HepG2 (cell line): ENCODE results near the gene TRANK1. TPM values are rescaled to one million over a fixed set of nuclear protein-coding genes. Genes with fewer than 3 reads are reported as not detected.

Source experiments
- DRAP1 ChIP-seq: IDR thresholded peaks from 2 replicates; pipeline ENCODE4 v1.6.1; 2016; ENCODE audit warnings: missing genetic modification reagents, missing compliant biosample characterization
- FLYWCH1 ChIP-seq: sonication (generic); formaldehyde crosslinking; IDR thresholded peaks from 2 replicates; pipeline ENCODE4 v1.8.1; 2023; ENCODE audit warnings: mild to moderate bottlenecking, missing genetic modification reagents
- IRX3 ChIP-seq: sonication (generic); formaldehyde crosslinking; IDR thresholded peaks from 2 replicates; pipeline ENCODE4 v1.8.1; 2023; ENCODE audit warnings: mild to moderate bottlenecking, low read depth, missing genetic modification reagents, borderline replicate concordance
- MED13 ChIP-seq: sonication (generic); formaldehyde crosslinking; IDR thresholded peaks from 2 replicates; pipeline ENCODE4 v1.5.0; 2020; ENCODE audit warnings: missing genetic modification reagents
- MXD4 ChIP-seq: IDR thresholded peaks from 2 replicates; pipeline ENCODE4 v1.6.1; 2016; ENCODE audit warnings: mild to moderate bottlenecking, missing biosample characterization, missing genetic modification reagents
- RAD21 ChIP-seq: fragments of 450-650 bp; formaldehyde crosslinking; IDR thresholded peaks from 2 replicates; pipeline ENCODE4 v1.5.0; 2020; ENCODE audit warnings: mild to moderate bottlenecking
- RBAK ChIP-seq: sonication (generic); formaldehyde crosslinking; IDR thresholded peaks from 2 replicates; pipeline ENCODE4 v1.5.1; 2020; ENCODE audit warnings: mild to moderate bottlenecking, missing genetic modification reagents
- SAFB2 ChIP-seq: sonication (generic); formaldehyde crosslinking; IDR thresholded peaks from 2 replicates; pipeline ENCODE4 v1.5.1; 2020; ENCODE audit warnings: missing genetic modification reagents, low read depth, mild to moderate bottlenecking, borderline replicate concordance
- STAG1 ChIP-seq: sonication (generic); formaldehyde crosslinking; IDR thresholded peaks from 2 replicates; pipeline ENCODE4 v1.4.0; 2020; ENCODE audit warnings: missing genetic modification reagents
- TIGD3 ChIP-seq: sonication (generic); formaldehyde crosslinking; IDR thresholded peaks from 2 replicates; pipeline ENCODE4 v1.5.1; 2020; ENCODE audit warnings: mild to moderate bottlenecking, missing genetic modification reagents, borderline replicate concordance
- ZBTB10 ChIP-seq: sonication (generic); formaldehyde crosslinking; IDR thresholded peaks from 2 replicates; pipeline ENCODE4 v1.4.0; 2020; ENCODE audit warnings: missing genetic modification reagents, borderline replicate concordance
- ZMYM4 ChIP-seq: sonication (generic); formaldehyde crosslinking; IDR thresholded peaks from 2 replicates; pipeline ENCODE4 v1.8.1; 2023; ENCODE audit warnings: mild to moderate bottlenecking, missing genetic modification reagents
- ZNF530 ChIP-seq: sonication (generic); formaldehyde crosslinking; IDR thresholded peaks from 2 replicates; pipeline ENCODE4 v1.5.0; 2020; ENCODE audit warnings: low read depth, mild to moderate bottlenecking, missing genetic modification reagents
- ZNF543 ChIP-seq: sonication (generic); formaldehyde crosslinking; IDR thresholded peaks from 2 replicates; pipeline ENCODE4 v1.4.0; 2020; ENCODE audit warnings: mild to moderate bottlenecking, missing genetic modification reagents
- ZNF724P ChIP-seq: sonication (generic); formaldehyde crosslinking; IDR thresholded peaks from 2 replicates; pipeline ENCODE4 v1.8.0; 2022; ENCODE audit warnings: missing genetic modification reagents, borderline replicate concordance
- ZNF790 ChIP-seq: sonication (generic); formaldehyde crosslinking; IDR thresholded peaks from 2 replicates; pipeline ENCODE4 v1.8.0; 2022; ENCODE audit warnings: missing genetic modification reagents, mild to moderate bottlenecking, borderline replicate concordance
- polyA plus RNA-seq, 8 experiments: library from polyadenylated mRNA; depleted of rRNA in 3 of 8; stranded (reverse) in 7 of 8; unstranded in 1 of 8; fragments of >200 nt; fragmentation: Illumina TruSeq in 4 of 8; extraction: Trizol in 4 of 8; gene quantifications; 2 replicates each; pipeline versions ENCODE4 v1.2.1 to v1.2.3, GENCODE V29; 2011 to 2016; ENCODE audit warnings: low read depth in 4 of 8, missing spikeins in 1 of 8, mixed read lengths in 1 of 8; ENCODE audit not compliant: insufficient read depth in 1 of 8
- total RNA-seq, 5 experiments: library from RNA; depleted of rRNA; stranded (reverse); fragments of >200 nt; fragmentation: Illumina TruSeq; extraction: Trizol; gene quantifications; 2 replicates each; pipeline ENCODE4 v1.2.3, GENCODE V29; 2016; ENCODE audit warnings: low read depth in 1 of 5
- TF ChIP-seq, protein P1 (sequence below): sonication (generic); formaldehyde crosslinking; IDR thresholded peaks from one replicate; pipeline ENCODE4 v1.5.1; 2020; ENCODE audit warnings: mild to moderate bottlenecking, missing genetic modification reagents; ENCODE audit errors: not compliant biosample characterization

TRANK1 gene
- total and polyA plus RNA-seq, 2 of the 13 experiments (the other 11 are each of a cell fraction or from before 2014, with no cell fraction given): 0.13 to 0.32 TPM

- TF ChIP-seq ZBTB10 (CRISPR knock-in tag) (no peak), RBAK (CRISPR knock-in tag) (no peak), RAD21 (CRISPR knock-in tag) (no peak), DRAP1 (CRISPR knock-in tag) (no peak), ZMYM4 (CRISPR knock-in tag) (peak; percentile 70), ZNF790 (no peak), ZNF543 (CRISPR knock-in tag) (no peak), ZNF724P (CRISPR knock-in tag) (no peak), SAFB2 (CRISPR knock-in tag) (no peak), ZNF530 (CRISPR knock-in tag) (no peak), FLYWCH1 (no peak), STAG1 (CRISPR knock-in tag) (no peak), MED13 (CRISPR knock-in tag) (no peak), MXD4 (no peak), TIGD3 (CRISPR knock-in tag) (no peak), IRX3 (CRISPR knock-in tag) (no peak)
- TF ChIP-seq, protein P1, sequence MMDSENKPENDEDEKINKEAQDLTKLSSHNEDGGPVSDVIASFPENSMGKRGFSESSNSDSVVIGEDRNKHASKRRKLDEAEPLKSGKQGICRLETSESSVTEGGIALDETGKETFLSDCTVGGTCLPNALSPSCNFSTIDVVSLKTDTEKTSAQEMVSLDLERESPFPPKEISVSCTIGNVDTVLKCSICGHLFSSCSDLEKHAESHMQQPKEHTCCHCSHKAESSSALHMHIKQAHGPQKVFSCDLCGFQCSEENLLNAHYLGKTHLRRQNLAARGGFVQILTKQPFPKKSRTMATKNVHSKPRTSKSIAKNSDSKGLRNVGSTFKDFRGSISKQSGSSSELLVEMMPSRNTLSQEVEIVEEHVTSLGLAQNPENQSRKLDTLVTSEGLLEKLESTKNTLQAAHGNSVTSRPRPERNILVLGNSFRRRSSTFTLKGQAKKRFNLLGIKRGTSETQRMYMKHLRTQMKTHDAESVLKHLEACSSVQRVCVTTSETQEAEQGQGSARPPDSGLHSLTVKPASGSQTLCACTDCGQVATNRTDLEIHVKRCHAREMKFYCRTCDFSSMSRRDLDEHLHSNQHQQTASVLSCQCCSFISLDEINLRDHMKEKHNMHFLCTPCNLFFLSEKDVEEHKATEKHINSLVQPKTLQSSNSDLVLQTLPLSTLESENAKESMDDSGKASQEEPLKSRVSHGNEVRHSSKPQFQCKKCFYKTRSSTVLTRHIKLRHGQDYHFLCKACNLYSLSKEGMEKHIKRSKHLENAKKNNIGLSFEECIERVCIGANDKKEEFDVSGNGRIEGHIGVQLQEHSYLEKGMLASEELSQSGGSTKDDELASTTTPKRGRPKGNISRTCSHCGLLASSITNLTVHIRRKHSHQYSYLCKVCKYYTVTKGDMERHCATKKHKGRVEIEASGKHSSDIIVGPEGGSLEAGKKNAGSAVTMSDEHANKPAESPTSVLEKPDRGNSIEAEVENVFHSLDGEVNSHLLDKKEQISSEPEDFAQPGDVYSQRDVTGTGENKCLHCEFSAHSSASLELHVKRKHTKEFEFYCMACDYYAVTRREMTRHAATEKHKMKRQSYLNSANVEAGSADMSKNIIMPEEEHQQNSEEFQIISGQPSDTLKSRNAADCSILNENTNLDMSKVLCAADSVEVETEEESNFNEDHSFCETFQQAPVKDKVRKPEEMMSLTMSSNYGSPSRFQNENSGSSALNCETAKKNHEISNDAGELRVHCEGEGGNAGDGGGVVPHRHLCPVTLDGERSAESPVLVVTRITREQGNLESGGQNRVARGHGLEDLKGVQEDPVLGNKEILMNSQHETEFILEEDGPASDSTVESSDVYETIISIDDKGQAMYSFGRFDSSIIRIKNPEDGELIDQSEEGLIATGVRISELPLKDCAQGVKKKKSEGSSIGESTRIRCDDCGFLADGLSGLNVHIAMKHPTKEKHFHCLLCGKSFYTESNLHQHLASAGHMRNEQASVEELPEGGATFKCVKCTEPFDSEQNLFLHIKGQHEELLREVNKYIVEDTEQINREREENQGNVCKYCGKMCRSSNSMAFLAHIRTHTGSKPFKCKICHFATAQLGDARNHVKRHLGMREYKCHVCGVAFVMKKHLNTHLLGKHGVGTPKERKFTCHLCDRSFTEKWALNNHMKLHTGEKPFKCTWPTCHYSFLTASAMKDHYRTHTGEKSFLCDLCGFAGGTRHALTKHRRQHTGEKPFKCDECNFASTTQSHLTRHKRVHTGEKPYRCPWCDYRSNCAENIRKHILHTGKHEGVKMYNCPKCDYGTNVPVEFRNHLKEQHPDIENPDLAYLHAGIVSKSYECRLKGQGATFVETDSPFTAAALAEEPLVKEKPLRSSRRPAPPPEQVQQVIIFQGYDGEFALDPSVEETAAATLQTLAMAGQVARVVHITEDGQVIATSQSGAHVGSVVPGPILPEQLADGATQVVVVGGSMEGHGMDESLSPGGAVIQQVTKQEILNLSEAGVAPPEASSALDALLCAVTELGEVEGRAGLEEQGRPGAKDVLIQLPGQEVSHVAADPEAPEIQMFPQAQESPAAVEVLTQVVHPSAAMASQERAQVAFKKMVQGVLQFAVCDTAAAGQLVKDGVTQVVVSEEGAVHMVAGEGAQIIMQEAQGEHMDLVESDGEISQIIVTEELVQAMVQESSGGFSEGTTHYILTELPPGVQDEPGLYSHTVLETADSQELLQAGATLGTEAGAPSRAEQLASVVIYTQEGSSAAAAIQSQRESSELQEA (CRISPR knock-in tag): no peak
These were observed 25.3 kb downstream of the TRANK1 start (continued) for GRCh38 chr3:36919439-36920160.
